Left lung (tissue), 10 donors: ENCODE results near the gene OR51B4. TPM values are rescaled to one million over a fixed set of nuclear protein-coding genes. Genes with fewer than 3 reads are reported as not detected.
"Not testable (repeated sequence)": the region's sequence is repeated elsewhere in the genome, so short reads cannot be mapped to it uniquely, and the experiment has no call there.

Experiments
- ATAC-seq: fragments of 200-7000 bp; cut with Tn5 transposase; one replicate; pipeline ENCODE4 v1.9.1; 2020; ENCODE audit warnings: moderate library complexity
- DNase-seq, 4 donors: peaks; one replicate each; pipeline ENCODE4 v3.0.0-alpha.2; 2013 to 2020
- H3K27ac ChIP-seq, 2 donors: fragments of 200-600 bp; sonication (generic) in 1 of 2; one replicate each; pipeline versions ENCODE4 v1.5.0 to v1.8.0; 2020 to 2021
- H3K27me3 ChIP-seq, 2 donors: fragments of 200-600 bp; sonication (generic) in 1 of 2; one replicate each; pipeline versions ENCODE4 v1.5.0 to v1.8.0; 2020 to 2021
- H3K36me3 ChIP-seq, 2 donors: fragments of 200-600 bp; sonication (generic) in 1 of 2; one replicate each; pipeline versions ENCODE4 v1.5.0 to v1.8.0; 2020 to 2021
- H3K4me1 ChIP-seq, 2 donors: fragments of 200-600 bp; one replicate each; pipeline ENCODE4 v1.8.0; 2021
- H3K4me3 ChIP-seq, 2 donors: fragments of 200-600 bp; sonication (generic) in 1 of 2; one replicate each; pipeline versions ENCODE4 v1.5.0 to v1.8.0; 2020 to 2021; ENCODE audit warnings: mild to moderate bottlenecking in 1 of 2
- H3K9me3 ChIP-seq, 2 donors: fragments of 200-600 bp; sonication (generic) in 1 of 2; one replicate each; pipeline versions ENCODE4 v1.5.0 to v1.8.0; 2020 to 2021
- intact Hi-C, 2 donors: fragments of 100-400 bp; cut with DNase I; formaldehyde crosslinking; loops; one replicate each; pipeline versions ENCODE4 v1.11.2 to v1.14.2; 2022
- polyA plus RNA-seq, 6 donors: library from polyadenylated mRNA; unstranded; fragments of 120-200 nt; gene quantifications; one replicate each; pipeline ENCODE4 v1.2.1, GENCODE V29; 2013; ENCODE audit not compliant: insufficient read length in 6 of 6
- total RNA-seq, 2 donors: library from RNA; stranded (reverse); fragmentation: NEBNext Ultra II Directional; extraction: Animal tissue kit (Norgen Biotek cat#: 25700); gene quantifications; one replicate each; pipeline ENCODE4 v1.2.1, GENCODE V29; 2021
- TF ChIP-seq, protein P1 (sequence below), 2 donors: fragments of 200-600 bp; sonication (generic) in 1 of 2; IDR thresholded peaks; one replicate each; pipeline versions ENCODE4 v1.5.0 to v1.8.0; 2021; ENCODE audit warnings: antibody characterized with exemption in 2 of 2
- donor health status: DM: no; HTN: yes; CAD: no.
- donor health status: DM: no; HTN: no; CAD: no.

OR51B4 gene
- total and polyA plus RNA-seq, 8 donors = 0.35 to 0.58 (median 0.53) TPM; not detected in 3

- DNase-seq (no peak), ATAC-seq (no peak)
- Histone ChIP-seq H3K27ac (no peak within 1 kb of the TSS), H3K27me3 (no peaks in the 10 kb centered on the region), H3K9me3 (no peaks in the 10 kb centered on the region), H3K4me3 (no peak within 1 kb of the TSS), H3K36me3 (no peaks in the 10 kb centered on the region), H3K4me1 (no peaks in the 10 kb centered on the region)
- intact Hi-C loops = no loop called here
- TF ChIP-seq, protein P1, sequence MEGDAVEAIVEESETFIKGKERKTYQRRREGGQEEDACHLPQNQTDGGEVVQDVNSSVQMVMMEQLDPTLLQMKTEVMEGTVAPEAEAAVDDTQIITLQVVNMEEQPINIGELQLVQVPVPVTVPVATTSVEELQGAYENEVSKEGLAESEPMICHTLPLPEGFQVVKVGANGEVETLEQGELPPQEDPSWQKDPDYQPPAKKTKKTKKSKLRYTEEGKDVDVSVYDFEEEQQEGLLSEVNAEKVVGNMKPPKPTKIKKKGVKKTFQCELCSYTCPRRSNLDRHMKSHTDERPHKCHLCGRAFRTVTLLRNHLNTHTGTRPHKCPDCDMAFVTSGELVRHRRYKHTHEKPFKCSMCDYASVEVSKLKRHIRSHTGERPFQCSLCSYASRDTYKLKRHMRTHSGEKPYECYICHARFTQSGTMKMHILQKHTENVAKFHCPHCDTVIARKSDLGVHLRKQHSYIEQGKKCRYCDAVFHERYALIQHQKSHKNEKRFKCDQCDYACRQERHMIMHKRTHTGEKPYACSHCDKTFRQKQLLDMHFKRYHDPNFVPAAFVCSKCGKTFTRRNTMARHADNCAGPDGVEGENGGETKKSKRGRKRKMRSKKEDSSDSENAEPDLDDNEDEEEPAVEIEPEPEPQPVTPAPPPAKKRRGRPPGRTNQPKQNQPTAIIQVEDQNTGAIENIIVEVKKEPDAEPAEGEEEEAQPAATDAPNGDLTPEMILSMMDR (IDR thresholded peaks at IDR 0.05) = no peak
These were observed 42.0 kb upstream of the OR51B4 start, which contains the start of gene OR51B5 for GRCh38 chr11:5343474-5344335. OR51B5 (minus strand) TSS chr11:5343524; CDS start chr11:5343524, 0 bp downstream.

GRCh38 chr11:5339771-5340322, 38.1 kb upstream of the OR51B4 start:
- Histone ChIP-seq H3K9me3 (no peaks in the 10 kb centered on the region), H3K4me3 (no peak overlapping the region), H3K27me3 (no peaks in the 10 kb centered on the region), H3K4me1 (no peaks in the 10 kb centered on the region), H3K27ac (no peak overlapping the region), H3K36me3 (no peaks in the 10 kb centered on the region)
- TF ChIP-seq, protein P1 (IDR thresholded peaks at IDR 0.05) = no peak
- DNase-seq (no peak), ATAC-seq (no peak)
- intact Hi-C loops = no loop called here

GRCh38 chr11:5337253-5337652, 35.5 kb upstream of the OR51B4 start:
- H3K27me3 ChIP-seq, intact Hi-C loops, H3K27ac ChIP-seq, H3K9me3 ChIP-seq, H3K36me3 ChIP-seq, DNase-seq, ATAC-seq, H3K4me3 ChIP-seq, H3K4me1 ChIP-seq: not testable (repeated sequence)

DNA sequence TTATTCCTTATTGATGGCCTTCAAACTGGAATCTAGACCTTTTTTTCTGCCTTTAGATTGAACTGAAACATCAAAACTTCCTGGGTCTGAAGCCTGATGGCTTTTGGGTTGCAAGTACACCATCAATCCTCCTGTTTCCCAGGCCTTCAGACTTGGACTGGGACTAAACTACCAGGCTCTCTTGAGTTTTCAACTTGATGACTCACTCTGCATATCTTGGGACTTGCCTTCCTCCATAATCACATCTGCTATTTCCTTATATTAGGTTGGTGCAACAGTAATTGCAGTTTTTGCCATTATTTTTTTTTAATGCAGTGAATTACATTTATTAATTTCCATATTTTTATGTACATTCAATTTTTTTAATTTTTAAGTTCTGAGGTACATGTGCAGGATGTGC, 34.6 kb upstream of the OR51B4 start:
- Histone ChIP-seq H3K9me3 (no peaks in the 10 kb centered on the region), H3K4me3 (no peak overlapping the region), H3K4me1 (no peaks in the 10 kb centered on the region), H3K27ac (no peak overlapping the region), H3K27me3 (no peaks in the 10 kb centered on the region), H3K36me3 (no peaks in the 10 kb centered on the region)
- TF ChIP-seq, protein P1 (IDR thresholded peaks at IDR 0.05) = no peak
- ATAC-seq (no peak), DNase-seq (no peak)
- intact Hi-C loops = no loop called here

GRCh38 chr11:5335170-5335569, 33.4 kb upstream of the OR51B4 start:
- TF ChIP-seq, protein P1 (IDR thresholded peaks at IDR 0.05) = no peak
- H3K36me3 ChIP-seq = no peaks in the 10 kb centered on the region
- H3K9me3 ChIP-seq = no peaks in the 10 kb centered on the region
- H3K27me3 ChIP-seq = no peaks in the 10 kb centered on the region
- no peak for ATAC-seq
- H3K4me1 ChIP-seq = no peaks in the 10 kb centered on the region
- H3K27ac ChIP-seq = no peak overlapping the region
- H3K4me3 ChIP-seq = no peak overlapping the region
- intact Hi-C loops = no loop called here
- no peak for DNase-seq
